GM12878 (cell line): ENCODE results near the gene CTIF. TPM values are rescaled to one million over a fixed set of nuclear protein-coding genes. Genes with fewer than 3 reads are reported as not detected.

Experiments
- CBX3 ChIP-seq: fragments of 200-600 bp; sonication (generic); IDR thresholded peaks from 2 replicates; pipeline ENCODE4 v1.6.1; 2016; ENCODE audit warnings: low read depth, borderline replicate concordance
- CEBPB ChIP-seq, 2 experiments: fragments of 150-350 bp in 1 of 2; IDR thresholded peaks; 2 replicates each; pipeline ENCODE4 v1.6.1; 2012 to 2014; ENCODE audit warnings: low read depth in 2 of 2, low read length in 2 of 2, borderline replicate concordance in 1 of 2, inconsistent platforms in 1 of 2
- GATAD2B ChIP-seq: fragments of 450-650 bp; conservative IDR thresholded peaks from 2 replicates; pipeline ENCODE4 v1.6.1; 2017; ENCODE audit warnings: low read depth, mild to moderate bottlenecking, moderate library complexity
- HCFC1 ChIP-seq: fragments of 150-350 bp; IDR thresholded peaks from 2 replicates; pipeline ENCODE4 v1.6.1; 2014; ENCODE audit warnings: low read length
- HDGF ChIP-seq: fragments of 450-650 bp; IDR thresholded peaks from 2 replicates; pipeline ENCODE4 v1.6.1; 2016; ENCODE audit warnings: antibody characterized with exemption
- IKZF1 ChIP-seq: fragments of 450-650 bp; conservative IDR thresholded peaks from 2 replicates; pipeline ENCODE4 v1.6.1; 2017; ENCODE audit warnings: antibody characterized with exemption, mild to moderate bottlenecking
- IKZF2 ChIP-seq, 2 experiments: fragments of 450-650 bp; IDR thresholded peaks; 2 replicates each; pipeline ENCODE4 v1.6.1; 2017; ENCODE audit warnings: mild to moderate bottlenecking in 2 of 2, moderate library complexity in 2 of 2
- JUND ChIP-seq: IDR thresholded peaks from 2 replicates; pipeline ENCODE4 v1.6.1; 2012; ENCODE audit warnings: low read depth, mild to moderate bottlenecking, low read length, improper control_type of control experiment, moderate library complexity
- LARP7 ChIP-seq: fragments of 450-650 bp; IDR thresholded peaks from 2 replicates; pipeline ENCODE4 v1.6.1; 2017; ENCODE audit warnings: mild to moderate bottlenecking
- MTA2 ChIP-seq: fragments of 450-650 bp; IDR thresholded peaks from 2 replicates; pipeline ENCODE4 v1.6.1; 2016; ENCODE audit warnings: low read depth, mild to moderate bottlenecking, moderate library complexity
- NBN ChIP-seq: fragments of 450-650 bp; IDR thresholded peaks from 2 replicates; pipeline ENCODE4 v1.6.1; 2016
- NFXL1 ChIP-seq: fragments of 450-650 bp; IDR thresholded peaks from 2 replicates; pipeline ENCODE4 v1.6.1; 2017; ENCODE audit warnings: antibody characterized with exemption, mild to moderate bottlenecking, borderline replicate concordance
- PML ChIP-seq: IDR thresholded peaks from 2 replicates; pipeline ENCODE4 v1.6.1; 2012; ENCODE audit warnings: low read length, inconsistent platforms
- POLR2AphosphoS2 ChIP-seq: IDR thresholded peaks from 2 replicates; pipeline ENCODE4 v1.6.1; 2011; ENCODE audit warnings: low read depth, mild to moderate bottlenecking, low read length, improper control_type of control experiment, moderate library complexity
- POU2F2 ChIP-seq: IDR thresholded peaks from 3 replicates; pipeline ENCODE4 v1.6.1; 2011; ENCODE audit warnings: low read depth, mild to moderate bottlenecking, low read length, borderline replicate concordance
- RFX5 ChIP-seq: IDR thresholded peaks from 2 replicates; pipeline ENCODE4 v1.6.1; 2011; ENCODE audit warnings: low read depth, low read length, improper control_type of control experiment
- SMARCA5 ChIP-seq: fragments of 450-650 bp; IDR thresholded peaks from 2 replicates; pipeline ENCODE4 v1.6.1; 2017; ENCODE audit warnings: mild to moderate bottlenecking
- SP1 ChIP-seq: IDR thresholded peaks from one replicate; pipeline ENCODE4 v1.6.1; 2011; ENCODE audit warnings: low read depth, low read length
- polyA plus RNA-seq, 11 experiments: library from polyadenylated mRNA; depleted of rRNA in 4 of 11; unstranded in 6 of 11; stranded (reverse) in 5 of 11; fragments of >200 nt; fragmentation: Nextera tagmentation in 4 of 11; fragmentation: Illumina TruSeq in 1 of 11; extraction: Ambion mirVana in 4 of 11; extraction: Trizol in 1 of 11; gene quantifications; 1 replicate in 1 of 11; 2 replicates in 10 of 11; pipeline versions ENCODE4 v1.2.1 to v1.2.3, GENCODE V29; 2011 to 2016; ENCODE audit warnings: inconsistent platforms in 2 of 11, missing spikeins in 2 of 11, low read depth in 1 of 11
- total RNA-seq, 4 experiments: library from RNA; depleted of rRNA in 3 of 4; stranded (reverse); fragments of >200 nt in 3 of 4; fragmentation: Illumina TruSeq in 1 of 4; extraction: Trizol in 1 of 4; gene quantifications; 2 replicates each; pipeline versions ENCODE4 v1.2.1 to v1.2.3, GENCODE V29; 2013 to 2021
- TF ChIP-seq, protein P1 (sequence below): fragments of 450-650 bp; IDR thresholded peaks from 2 replicates; pipeline ENCODE4 v1.6.1; 2017; ENCODE audit warnings: low read depth, mild to moderate bottlenecking, moderate library complexity
- TF ChIP-seq, protein P2 (sequence below): fragments of 450-650 bp; IDR thresholded peaks from 2 replicates; pipeline ENCODE4 v1.6.1; 2017; ENCODE audit warnings: mild to moderate bottlenecking, low read depth, inconsistent platforms; ENCODE audit not compliant: poor library complexity, severe bottlenecking
- TF ChIP-seq, protein P3 (sequence below): fragments of 450-650 bp; IDR thresholded peaks from 2 replicates; pipeline ENCODE4 v1.6.1; 2017; ENCODE audit warnings: antibody characterized with exemption, mild to moderate bottlenecking, moderate library complexity
- TF ChIP-seq, protein P4 (sequence below): IDR thresholded peaks from 2 replicates; pipeline ENCODE4 v1.6.1; 2012; ENCODE audit warnings: low read depth, low read length, improper control_type of control experiment
- TF ChIP-seq, protein P5 (sequence below): IDR thresholded peaks from 2 replicates; pipeline ENCODE4 v1.6.1; 2011; ENCODE audit warnings: low read depth, low read length, improper control_type of control experiment, borderline replicate concordance

Gene CTIF
- total and polyA plus RNA-seq, 10 of the 15 experiments (the other 5 are each of a cell fraction or from before 2014, with no cell fraction given): 0.06 to 11.6 (median 2.5) TPM

DNA sequence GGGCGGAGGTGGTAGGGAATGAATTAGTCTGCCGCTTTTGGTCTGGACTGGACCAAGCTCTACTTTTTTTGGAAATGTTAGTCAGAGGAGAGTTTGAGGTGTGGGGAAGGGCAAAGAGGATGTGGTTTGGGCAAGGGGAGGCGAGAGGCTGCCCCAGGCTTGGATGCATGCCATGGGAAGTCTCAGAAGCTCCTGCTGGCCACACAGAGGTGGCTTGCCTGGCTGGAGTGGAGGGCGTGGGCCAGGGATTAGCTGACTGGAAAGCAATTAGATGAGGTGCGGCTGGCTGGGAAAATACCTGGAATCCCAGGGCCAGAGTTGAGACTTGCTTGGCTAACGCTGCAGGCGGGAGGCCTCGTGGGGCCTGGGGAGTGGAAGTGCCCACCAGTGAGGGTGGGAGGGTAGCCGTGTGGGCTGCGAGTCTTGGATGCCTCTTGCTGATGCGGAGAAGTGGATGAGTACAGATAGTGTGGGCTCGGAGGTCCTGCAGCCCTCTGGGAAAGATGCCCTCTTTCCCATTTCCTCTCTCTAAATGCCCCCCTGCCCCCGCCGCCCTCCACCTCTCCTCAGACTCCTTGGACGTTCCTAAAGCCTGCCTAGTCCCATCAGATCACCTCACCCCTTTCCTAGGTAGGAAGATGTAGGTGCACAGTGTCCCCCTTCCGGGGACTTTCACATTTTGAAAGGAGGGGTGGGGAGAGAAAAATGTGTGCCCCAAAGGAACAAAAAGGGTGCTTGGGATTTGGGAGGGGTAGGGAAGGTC is 294.3 kb downstream of the CTIF start (continued):
- no peak for TF ChIP-seq PML
- peak; percentile 37; the same call in 1 of the 3 replicates for TF ChIP-seq POU2F2
- TF ChIP-seq, protein P1, sequence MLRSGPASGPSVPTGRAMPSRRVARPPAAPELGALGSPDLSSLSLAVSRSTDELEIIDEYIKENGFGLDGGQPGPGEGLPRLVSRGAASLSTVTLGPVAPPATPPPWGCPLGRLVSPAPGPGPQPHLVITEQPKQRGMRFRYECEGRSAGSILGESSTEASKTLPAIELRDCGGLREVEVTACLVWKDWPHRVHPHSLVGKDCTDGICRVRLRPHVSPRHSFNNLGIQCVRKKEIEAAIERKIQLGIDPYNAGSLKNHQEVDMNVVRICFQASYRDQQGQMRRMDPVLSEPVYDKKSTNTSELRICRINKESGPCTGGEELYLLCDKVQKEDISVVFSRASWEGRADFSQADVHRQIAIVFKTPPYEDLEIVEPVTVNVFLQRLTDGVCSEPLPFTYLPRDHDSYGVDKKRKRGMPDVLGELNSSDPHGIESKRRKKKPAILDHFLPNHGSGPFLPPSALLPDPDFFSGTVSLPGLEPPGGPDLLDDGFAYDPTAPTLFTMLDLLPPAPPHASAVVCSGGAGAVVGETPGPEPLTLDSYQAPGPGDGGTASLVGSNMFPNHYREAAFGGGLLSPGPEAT: 0 out of 2 replicates have a peak, but pooled peaks have one; percentile 17
- peak; percentile 67 to 83 for TF ChIP-seq IKZF2 (IDR thresholded peaks at IDR 0.05)
- peak; percentile 41 for TF ChIP-seq SP1
- TF ChIP-seq HCFC1: no peak
- no peak for TF ChIP-seq JUND
- TF ChIP-seq, protein P2, sequence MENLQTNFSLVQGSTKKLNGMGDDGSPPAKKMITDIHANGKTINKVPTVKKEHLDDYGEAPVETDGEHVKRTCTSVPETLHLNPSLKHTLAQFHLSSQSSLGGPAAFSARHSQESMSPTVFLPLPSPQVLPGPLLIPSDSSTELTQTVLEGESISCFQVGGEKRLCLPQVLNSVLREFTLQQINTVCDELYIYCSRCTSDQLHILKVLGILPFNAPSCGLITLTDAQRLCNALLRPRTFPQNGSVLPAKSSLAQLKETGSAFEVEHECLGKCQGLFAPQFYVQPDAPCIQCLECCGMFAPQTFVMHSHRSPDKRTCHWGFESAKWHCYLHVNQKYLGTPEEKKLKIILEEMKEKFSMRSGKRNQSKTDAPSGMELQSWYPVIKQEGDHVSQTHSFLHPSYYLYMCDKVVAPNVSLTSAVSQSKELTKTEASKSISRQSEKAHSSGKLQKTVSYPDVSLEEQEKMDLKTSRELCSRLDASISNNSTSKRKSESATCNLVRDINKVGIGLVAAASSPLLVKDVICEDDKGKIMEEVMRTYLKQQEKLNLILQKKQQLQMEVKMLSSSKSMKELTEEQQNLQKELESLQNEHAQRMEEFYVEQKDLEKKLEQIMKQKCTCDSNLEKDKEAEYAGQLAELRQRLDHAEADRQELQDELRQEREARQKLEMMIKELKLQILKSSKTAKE: peak; percentile 4
- TF ChIP-seq HDGF: 0 out of 2 replicates have a peak, but pooled peaks have one; percentile 21
- TF ChIP-seq, protein P3, sequence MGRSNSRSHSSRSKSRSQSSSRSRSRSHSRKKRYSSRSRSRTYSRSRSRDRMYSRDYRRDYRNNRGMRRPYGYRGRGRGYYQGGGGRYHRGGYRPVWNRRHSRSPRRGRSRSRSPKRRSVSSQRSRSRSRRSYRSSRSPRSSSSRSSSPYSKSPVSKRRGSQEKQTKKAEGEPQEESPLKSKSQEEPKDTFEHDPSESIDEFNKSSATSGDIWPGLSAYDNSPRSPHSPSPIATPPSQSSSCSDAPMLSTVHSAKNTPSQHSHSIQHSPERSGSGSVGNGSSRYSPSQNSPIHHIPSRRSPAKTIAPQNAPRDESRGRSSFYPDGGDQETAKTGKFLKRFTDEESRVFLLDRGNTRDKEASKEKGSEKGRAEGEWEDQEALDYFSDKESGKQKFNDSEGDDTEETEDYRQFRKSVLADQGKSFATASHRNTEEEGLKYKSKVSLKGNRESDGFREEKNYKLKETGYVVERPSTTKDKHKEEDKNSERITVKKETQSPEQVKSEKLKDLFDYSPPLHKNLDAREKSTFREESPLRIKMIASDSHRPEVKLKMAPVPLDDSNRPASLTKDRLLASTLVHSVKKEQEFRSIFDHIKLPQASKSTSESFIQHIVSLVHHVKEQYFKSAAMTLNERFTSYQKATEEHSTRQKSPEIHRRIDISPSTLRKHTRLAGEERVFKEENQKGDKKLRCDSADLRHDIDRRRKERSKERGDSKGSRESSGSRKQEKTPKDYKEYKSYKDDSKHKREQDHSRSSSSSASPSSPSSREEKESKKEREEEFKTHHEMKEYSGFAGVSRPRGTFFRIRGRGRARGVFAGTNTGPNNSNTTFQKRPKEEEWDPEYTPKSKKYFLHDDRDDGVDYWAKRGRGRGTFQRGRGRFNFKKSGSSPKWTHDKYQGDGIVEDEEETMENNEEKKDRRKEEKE: no peak
- TF ChIP-seq MTA2: peak; percentile 25; the same call in 1 of the 2 replicates
- no peak for TF ChIP-seq CEBPB (IDR thresholded peaks at IDR 0.05; ENCODE audit: borderline replicate concordance in 1 of 2, low read depth in 2 of 2, low read length in 2 of 2)
- TF ChIP-seq CBX3: no peak
- TF ChIP-seq IKZF1: peak; percentile 85
- TF ChIP-seq NBN: no peak
- TF ChIP-seq POLR2AphosphoS2: no peak
- TF ChIP-seq LARP7: 0 out of 2 replicates have a peak, but pooled peaks have one; percentile 31
- TF ChIP-seq, protein P4, sequence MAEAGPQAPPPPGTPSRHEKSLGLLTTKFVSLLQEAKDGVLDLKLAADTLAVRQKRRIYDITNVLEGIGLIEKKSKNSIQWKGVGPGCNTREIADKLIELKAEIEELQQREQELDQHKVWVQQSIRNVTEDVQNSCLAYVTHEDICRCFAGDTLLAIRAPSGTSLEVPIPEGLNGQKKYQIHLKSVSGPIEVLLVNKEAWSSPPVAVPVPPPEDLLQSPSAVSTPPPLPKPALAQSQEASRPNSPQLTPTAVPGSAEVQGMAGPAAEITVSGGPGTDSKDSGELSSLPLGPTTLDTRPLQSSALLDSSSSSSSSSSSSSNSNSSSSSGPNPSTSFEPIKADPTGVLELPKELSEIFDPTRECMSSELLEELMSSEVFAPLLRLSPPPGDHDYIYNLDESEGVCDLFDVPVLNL: no peak
- TF ChIP-seq, protein P5, sequence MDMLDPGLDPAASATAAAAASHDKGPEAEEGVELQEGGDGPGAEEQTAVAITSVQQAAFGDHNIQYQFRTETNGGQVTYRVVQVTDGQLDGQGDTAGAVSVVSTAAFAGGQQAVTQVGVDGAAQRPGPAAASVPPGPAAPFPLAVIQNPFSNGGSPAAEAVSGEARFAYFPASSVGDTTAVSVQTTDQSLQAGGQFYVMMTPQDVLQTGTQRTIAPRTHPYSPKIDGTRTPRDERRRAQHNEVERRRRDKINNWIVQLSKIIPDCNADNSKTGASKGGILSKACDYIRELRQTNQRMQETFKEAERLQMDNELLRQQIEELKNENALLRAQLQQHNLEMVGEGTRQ: no peak
- TF ChIP-seq SMARCA5: no peak
- TF ChIP-seq GATAD2B: peak; percentile 26; the same call in 1 of the 2 replicates
- no peak for TF ChIP-seq RFX5
- no peak for TF ChIP-seq NFXL1
